H9 (cell line): ENCODE measurements around the gene GGTLC2. TPM values are rescaled to one million over a fixed set of nuclear protein-coding genes. Genes with fewer than 3 reads are reported as not detected.

Source experiments
- DNase-seq: peaks from one replicate; pipeline ENCODE4 v3.0.0-alpha.2; 2017
- H2AFZ ChIP-seq: one replicate; pipeline ENCODE4 v1.6.1; 2013; ENCODE audit warnings: mild to moderate bottlenecking, low read length, control low read depth, moderate library complexity
- H2AK5ac ChIP-seq: 2 replicates; pipeline ENCODE4 v1.6.1; 2013; ENCODE audit warnings: low read length, control low read depth, mixed read lengths; ENCODE audit not compliant: insufficient read length
- H2BK120ac ChIP-seq: one replicate; pipeline ENCODE4 v1.6.1; 2013; ENCODE audit warnings: low read depth, mild to moderate bottlenecking, low read length, control low read depth, inconsistent platforms; ENCODE audit not compliant: poor library complexity, severe bottlenecking
- H2BK12ac ChIP-seq: 2 replicates; pipeline ENCODE4 v1.6.1; 2013; ENCODE audit warnings: low read length, control low read depth, mixed read lengths, low read depth; ENCODE audit not compliant: insufficient read length
- H2BK15ac ChIP-seq: 2 replicates; pipeline ENCODE4 v1.6.1; 2013; ENCODE audit warnings: low read depth, low read length, control low read depth
- H2BK20ac ChIP-seq: one replicate; pipeline ENCODE4 v1.6.1; 2013; ENCODE audit warnings: low read depth, mild to moderate bottlenecking, low read length, control low read depth, inconsistent platforms; ENCODE audit not compliant: poor library complexity, severe bottlenecking
- H2BK5ac ChIP-seq: 2 replicates; pipeline ENCODE4 v1.6.1; 2013; ENCODE audit warnings: low read length, control low read depth, mixed read lengths; ENCODE audit not compliant: insufficient read length
- H3K14ac ChIP-seq: 2 replicates; pipeline ENCODE4 v1.6.1; 2013; ENCODE audit warnings: low read length, control low read depth; ENCODE audit not compliant: insufficient read depth
- H3K18ac ChIP-seq: 2 replicates; pipeline ENCODE4 v1.6.1; 2013; ENCODE audit warnings: low read depth, mild to moderate bottlenecking, mixed read lengths, low read length, control low read depth; ENCODE audit not compliant: insufficient read length
- H3K23ac ChIP-seq: 2 replicates; pipeline ENCODE4 v1.6.1; 2013; ENCODE audit warnings: low read length, control low read depth, mixed read lengths, low read depth; ENCODE audit not compliant: insufficient read length
- H3K23me2 ChIP-seq: 2 replicates; pipeline ENCODE4 v1.6.1; 2013; ENCODE audit warnings: low read depth, mild to moderate bottlenecking, mixed read lengths, low read length, control low read depth; ENCODE audit not compliant: insufficient read length, poor library complexity, severe bottlenecking
- H3K27ac ChIP-seq: 2 replicates; pipeline ENCODE4 v1.5.1; 2013; ENCODE audit warnings: low read length, control low read depth, mixed read lengths, low read depth; ENCODE audit not compliant: insufficient read length
- H3K27me3 ChIP-seq: 2 replicates; pipeline ENCODE4 v1.6.1; 2013; ENCODE audit warnings: low read length, control low read depth, inconsistent platforms; ENCODE audit not compliant: insufficient read depth
- H3K4ac ChIP-seq: 2 replicates; pipeline ENCODE4 v1.6.1; 2013; ENCODE audit warnings: low read depth, mild to moderate bottlenecking, control low read depth, inconsistent platforms, low read length, moderate library complexity
- H3K4me1 ChIP-seq: 2 replicates; pipeline ENCODE4 v1.6.1; 2013; ENCODE audit warnings: low read length, control low read depth, inconsistent platforms; ENCODE audit not compliant: insufficient read depth
- H3K4me2 ChIP-seq: 2 replicates; pipeline ENCODE4 v1.6.1; 2013; ENCODE audit warnings: low read length, control low read depth, mixed read lengths; ENCODE audit not compliant: insufficient read length, insufficient read depth
- H3K56ac ChIP-seq: 2 replicates; pipeline ENCODE4 v1.6.1; 2013; ENCODE audit warnings: low read depth, mild to moderate bottlenecking, mixed read lengths, low read length, control low read depth; ENCODE audit not compliant: insufficient read length
- H3K79me1 ChIP-seq: 2 replicates; pipeline ENCODE4 v1.6.1; 2013; ENCODE audit warnings: low read depth, mild to moderate bottlenecking, moderate library complexity, low read length, control low read depth, inconsistent platforms; ENCODE audit not compliant: insufficient read depth, poor library complexity, severe bottlenecking
- H3K79me2 ChIP-seq: 2 replicates; pipeline ENCODE4 v1.6.1; 2013; ENCODE audit warnings: low read length, control low read depth, inconsistent platforms; ENCODE audit not compliant: insufficient read depth
- H3K9ac ChIP-seq: 2 replicates; pipeline ENCODE4 v1.6.1; 2013; ENCODE audit warnings: low read length, control low read depth, mixed read lengths; ENCODE audit not compliant: insufficient read length; ENCODE audit errors: extremely low read depth
- H3K9me3 ChIP-seq: one replicate; pipeline ENCODE4 v1.6.1; 2013; ENCODE audit warnings: low read depth, low read length, inconsistent platforms; ENCODE audit not compliant: control insufficient read depth
- H3T11ph ChIP-seq: one replicate; pipeline ENCODE4 v1.6.1; 2013; ENCODE audit warnings: mild to moderate bottlenecking, low read length, control low read depth, inconsistent platforms
- H4K20me1 ChIP-seq: one replicate; pipeline ENCODE4 v1.6.1; 2013; ENCODE audit not compliant: control insufficient read depth, insufficient read length, insufficient read depth
- H4K5ac ChIP-seq: 2 replicates; pipeline ENCODE4 v1.6.1; 2013; ENCODE audit warnings: low read depth, mild to moderate bottlenecking, mixed read lengths, low read length, control low read depth; ENCODE audit not compliant: insufficient read length
- H4K8ac ChIP-seq: replicated peaks from 2 replicates; pipeline ENCODE4 v1.6.1; 2013; ENCODE audit warnings: low read length, control low read depth, mixed read lengths, low read depth; ENCODE audit not compliant: insufficient read length
- H4K91ac ChIP-seq: 2 replicates; pipeline ENCODE4 v1.6.1; 2013; ENCODE audit warnings: low read depth, mild to moderate bottlenecking, moderate library complexity, mixed read lengths, low read length, control low read depth; ENCODE audit not compliant: insufficient read length
- H3K27ac Mint-ChIP-seq, 3 experiments: 2 replicates in 2 of 3; 3 replicates in 1 of 3; pipeline ENCODE4 v1.8.0; 2020 to 2021; ENCODE audit warnings: mixed read lengths in 3 of 3, mild to moderate bottlenecking in 1 of 3, moderate library complexity in 1 of 3
- H3K27me3 Mint-ChIP-seq: 2 replicates; pipeline ENCODE4 v1.8.0; 2021; ENCODE audit warnings: low read depth, mild to moderate bottlenecking, moderate library complexity, mixed read lengths
- H3K36me3 Mint-ChIP-seq, 3 experiments: 2 replicates in 2 of 3; 3 replicates in 1 of 3; pipeline ENCODE4 v1.8.0; 2020 to 2021; ENCODE audit warnings: low read depth in 3 of 3, mixed read lengths in 3 of 3; ENCODE audit not compliant: insufficient read depth in 1 of 3
- H3K4me1 Mint-ChIP-seq, 2 experiments: 2 replicates each; pipeline ENCODE4 v1.8.0; 2020; ENCODE audit warnings: mixed read lengths in 2 of 2
- H3K4me3 Mint-ChIP-seq, 2 experiments: 2 replicates in 1 of 2; 3 replicates in 1 of 2; pipeline ENCODE4 v1.8.0; 2020 to 2021; ENCODE audit warnings: mild to moderate bottlenecking in 2 of 2, mixed read lengths in 2 of 2, moderate library complexity in 1 of 2
- H3K9me3 Mint-ChIP-seq, 2 experiments: 2 replicates in 1 of 2; 3 replicates in 1 of 2; pipeline ENCODE4 v1.8.0; 2020; ENCODE audit warnings: mild to moderate bottlenecking in 2 of 2, mixed read lengths in 2 of 2, moderate library complexity in 1 of 2
- CTCF ChIP-seq: fragments of 200-600 bp; sonication (generic); conservative IDR thresholded peaks from 3 replicates; pipeline ENCODE4 v1.8.0; 2021; ENCODE audit warnings: antibody characterized with exemption, mild to moderate bottlenecking
- WGBS: extraction: QIAGEN DNeasy Blood & Tissue Kit; methylation state at CpG from one replicate; pipeline ENCODE4 v1.1.7; 2013; ENCODE audit warnings: missing lambda C conversion rate, low lambda C conversion rate, mixed read lengths; ENCODE audit not compliant: insufficient read length; ENCODE audit errors: extremely low coverage; 5-methylcytosine and 5-hydroxymethylcytosine counted together
- total RNA-seq: library from RNA; stranded (reverse); gene quantifications from 2 replicates; pipeline ENCODE4 v1.2.1, GENCODE V29; 2021

The GGTLC2 gene
- total RNA-seq, 1 experiment from 2014 or later: not detected

DNA sequence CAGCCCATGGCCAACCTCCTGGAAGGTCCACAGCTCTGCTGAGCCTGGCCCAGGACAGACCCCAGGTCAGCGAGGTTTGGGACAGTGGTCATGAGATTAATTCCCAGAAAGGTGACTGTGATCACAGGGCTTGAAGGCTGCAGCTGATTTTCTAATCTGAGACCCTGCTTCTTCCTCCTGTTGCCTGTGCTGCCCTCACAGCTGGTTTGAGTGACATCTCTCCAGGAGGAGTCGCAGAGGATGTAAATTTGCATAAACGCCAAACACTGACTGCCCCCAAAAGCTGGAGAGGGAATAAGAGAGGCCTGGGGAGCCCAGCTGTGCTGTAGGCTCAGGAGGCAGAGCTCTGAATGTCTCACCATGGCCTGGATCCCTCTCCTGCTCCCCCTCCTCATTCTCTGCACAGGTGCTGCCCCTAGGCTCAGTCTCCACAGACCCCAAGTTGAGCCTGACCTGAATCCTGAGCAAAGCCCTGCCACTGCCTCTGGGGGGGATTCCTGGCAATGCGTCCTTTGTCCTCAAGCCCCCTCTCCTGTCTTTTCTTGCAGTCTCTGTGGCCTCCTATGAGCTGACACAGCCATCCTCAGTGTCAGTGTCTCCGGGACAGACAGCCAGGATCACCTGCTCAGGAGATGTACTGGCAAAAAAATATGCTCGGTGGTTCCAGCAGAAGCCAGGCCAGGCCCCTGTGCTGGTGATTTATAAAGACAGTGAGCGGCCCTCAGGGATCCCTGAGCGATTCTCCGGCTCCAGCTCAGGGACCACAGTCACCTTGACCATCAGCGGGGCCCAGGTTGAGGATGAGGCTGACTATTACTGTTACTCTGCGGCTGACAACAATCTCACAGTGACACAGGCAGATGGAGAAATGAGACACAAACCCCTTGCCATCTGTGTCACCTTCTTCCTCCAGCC, 23.8 kb downstream of the GGTLC2 start:
- Histone ChIP-seq H2BK15ac (no peak overlapping the region), H3K4me2 (no peak overlapping the region), H2BK120ac (no peak overlapping the region), H3K9ac (no peak overlapping the region), H3K79me2 (no peaks in the 10 kb centered on the region), H3K79me1 (no peaks in the 10 kb centered on the region), H3K4ac (no peak overlapping the region), H3K18ac (no peak overlapping the region), H3K23me2 (no peaks in the 10 kb centered on the region), H3K9me3 (no peaks in the 10 kb centered on the region), H2AK5ac (no peak overlapping the region), H3K56ac (no peak overlapping the region), H3K27ac (no peak overlapping the region), H2BK12ac (no peak overlapping the region), H3K27me3 (peaks cover 14% of the 10 kb centered on the region), H3K14ac (no peak overlapping the region), H2BK5ac (no peak overlapping the region), H4K20me1 (no peaks in the 10 kb centered on the region), H4K8ac (no peak overlapping the region), H2AFZ (no peak overlapping the region), H3K4me1 (no peaks in the 10 kb centered on the region), H3T11ph (no peak overlapping the region), H4K5ac (no peak overlapping the region), H4K91ac (no peak overlapping the region), H2BK20ac (no peak overlapping the region), H3K23ac (no peak overlapping the region)
- WGBS: no CpG with 5 or more reads among the region's 11 CpGs
- Mint-ChIP-seq H3K4me1 (peaks cover 4 to 14% of the 10 kb centered on the region in 2 experiments; a peak in 3 of 4 replicates), H3K4me3 (no peak overlapping the region), H3K27me3 (peaks cover 100% of the 10 kb centered on the region), H3K36me3 (no peaks in the 10 kb centered on the region; a peak in 1 of 7 replicates), H3K9me3 (peaks cover 9 to 15% of the 10 kb centered on the region in 2 experiments), H3K27ac (no peak overlapping the region; a peak in 1 of 7 replicates)
- no peak for DNase-seq
- TF ChIP-seq CTCF: no peak
